GM18858 (cell line): Measurements from ENCODE around the gene CAPRIN1.
A peak's percentile ranks its signal among the peaks of the same experiment; 100 is the strongest.
"Not testable (repeated sequence)": the region's sequence is repeated elsewhere in the genome, so short reads cannot be mapped to it uniquely, and the experiment has no call there.

Experiments used
- ATAC-seq: cut with Tn5 transposase; IDR thresholded peaks from one replicate; pipeline ENCODE4 v1.9.1; 2021; ENCODE audit not compliant: unreplicated experiment

The CAPRIN1 gene

DNA sequence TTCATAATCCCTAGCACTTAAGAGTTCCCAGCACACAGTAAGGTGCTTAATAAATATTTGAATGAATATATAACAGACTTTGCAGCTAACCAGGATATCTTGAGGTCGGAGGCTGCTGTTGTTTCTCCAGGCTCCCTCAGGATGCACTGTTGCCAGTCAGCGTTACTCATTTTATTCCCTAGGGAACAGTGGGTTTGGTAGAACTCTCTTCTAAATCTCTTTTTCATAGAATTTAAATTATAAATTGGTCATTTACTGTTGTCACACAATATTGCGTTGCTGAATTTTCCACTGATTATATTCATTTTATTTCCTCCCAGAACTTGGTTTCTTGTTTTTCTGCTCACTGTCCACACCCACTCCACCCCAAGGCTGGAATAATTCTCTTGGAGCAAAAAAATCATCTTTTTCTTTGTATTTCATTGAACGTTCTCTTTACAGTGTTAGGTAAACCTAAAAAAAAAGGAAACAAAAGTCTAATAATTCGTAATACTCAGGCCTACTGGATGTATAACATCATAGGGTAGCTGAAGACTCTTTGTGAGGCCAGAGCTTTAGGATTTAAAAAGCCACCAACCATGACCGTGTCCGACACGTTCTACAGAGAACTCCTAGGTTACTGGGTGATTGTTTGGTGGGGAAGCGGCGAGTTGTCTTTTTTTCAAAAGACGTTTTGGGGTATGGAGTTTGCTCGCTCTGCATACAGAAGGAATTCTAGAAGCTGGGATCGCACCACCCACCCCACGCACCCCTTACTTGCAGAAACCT is 766 bp upstream of the CAPRIN1 start:
- no peak for ATAC-seq

DNA sequence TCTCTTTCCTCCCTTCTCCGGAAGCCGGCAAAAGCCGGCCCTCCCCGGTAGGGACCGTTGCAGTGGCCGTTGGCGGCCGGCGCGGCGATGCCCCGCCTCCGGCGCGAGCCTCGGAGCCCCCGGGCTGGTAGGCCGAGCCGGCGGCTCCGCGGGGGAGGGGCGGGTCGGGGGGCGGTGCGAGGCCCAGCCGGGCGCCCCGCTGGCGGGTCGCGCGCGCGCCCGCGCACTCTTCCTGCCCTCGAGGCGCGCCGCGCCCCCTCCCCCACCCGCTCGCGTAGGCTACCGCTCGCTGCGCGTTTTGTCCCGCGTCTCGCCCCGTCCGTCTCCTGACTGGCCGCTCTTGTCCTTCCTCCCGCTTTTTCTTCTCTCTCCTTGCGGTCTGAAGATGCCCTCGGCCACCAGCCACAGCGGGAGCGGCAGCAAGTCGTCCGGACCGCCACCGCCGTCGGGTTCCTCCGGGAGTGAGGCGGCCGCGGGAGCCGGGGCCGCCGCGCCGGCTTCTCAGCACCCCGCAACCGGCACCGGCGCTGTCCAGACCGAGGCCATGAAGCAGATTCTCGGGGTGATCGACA is 591 bp downstream of the CAPRIN1 start:
- ATAC-seq = peak; percentile 29

DNA sequence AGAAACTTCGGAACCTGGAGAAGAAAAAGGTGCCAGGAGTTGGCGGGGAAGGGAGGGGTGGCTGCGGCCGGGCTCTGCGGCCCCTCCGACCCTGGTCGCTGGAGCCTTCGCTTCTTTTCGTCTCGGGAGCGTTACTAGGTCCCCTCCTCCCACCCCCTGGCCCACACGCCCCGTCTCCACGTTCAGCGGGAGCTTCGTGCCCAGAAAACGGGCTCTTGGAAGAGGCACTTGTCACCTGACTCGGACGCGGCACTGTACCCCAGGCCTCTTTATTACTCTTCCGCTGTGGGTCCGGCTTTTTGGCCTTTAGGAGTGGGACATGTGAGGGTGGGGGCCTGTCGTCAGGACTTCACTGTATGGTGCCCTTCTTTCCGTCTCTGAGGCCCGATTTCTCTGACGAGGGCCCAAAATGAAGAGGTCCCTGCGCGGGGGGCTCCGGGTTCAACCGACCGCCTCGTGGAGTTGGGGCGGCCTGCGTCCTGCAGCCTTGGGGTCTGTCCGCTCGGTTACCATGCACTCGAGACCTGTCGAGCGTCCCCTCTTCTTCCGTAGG is 1.2 kb downstream of the CAPRIN1 start:
- ATAC-seq = no peak

DNA sequence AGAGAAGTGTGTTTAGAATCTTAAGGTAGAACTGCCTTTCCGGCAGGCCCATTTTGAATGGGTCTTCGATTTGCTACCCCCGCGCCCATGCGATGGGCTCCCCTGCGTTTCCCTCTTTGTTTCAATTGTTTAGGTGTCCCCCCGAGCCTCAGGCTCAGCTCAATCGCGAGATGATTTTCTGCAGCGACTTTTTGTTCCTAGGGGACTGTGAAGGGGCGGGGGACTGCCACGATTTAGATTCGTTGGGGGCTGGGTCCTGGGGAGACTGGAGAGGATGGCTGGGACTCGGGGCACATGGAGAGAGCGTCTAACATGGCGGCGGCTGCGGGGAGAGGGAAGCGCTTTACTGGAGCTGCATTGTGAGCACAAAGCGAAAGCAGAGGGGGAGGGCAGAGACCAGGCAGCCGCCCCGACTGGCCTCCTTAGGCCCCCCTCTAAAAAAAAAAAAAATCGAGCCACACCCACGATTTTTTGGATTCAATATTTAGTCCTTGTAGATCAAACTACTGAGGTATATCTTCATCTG is 1.7 kb downstream of the CAPRIN1 start:
- ATAC-seq = peak; percentile 27

- ATAC-seq = not testable (repeated sequence)
These were observed 2.8 kb downstream of the CAPRIN1 start for GRCh38 chr11:34054351-34054750.

- ATAC-seq = no peak
These were observed 3.9 kb downstream of the CAPRIN1 start for GRCh38 chr11:34055218-34056000.

GRCh38 chr11:34056672-34057071 is 5.1 kb downstream of the CAPRIN1 start:
- no peak for ATAC-seq

DNA sequence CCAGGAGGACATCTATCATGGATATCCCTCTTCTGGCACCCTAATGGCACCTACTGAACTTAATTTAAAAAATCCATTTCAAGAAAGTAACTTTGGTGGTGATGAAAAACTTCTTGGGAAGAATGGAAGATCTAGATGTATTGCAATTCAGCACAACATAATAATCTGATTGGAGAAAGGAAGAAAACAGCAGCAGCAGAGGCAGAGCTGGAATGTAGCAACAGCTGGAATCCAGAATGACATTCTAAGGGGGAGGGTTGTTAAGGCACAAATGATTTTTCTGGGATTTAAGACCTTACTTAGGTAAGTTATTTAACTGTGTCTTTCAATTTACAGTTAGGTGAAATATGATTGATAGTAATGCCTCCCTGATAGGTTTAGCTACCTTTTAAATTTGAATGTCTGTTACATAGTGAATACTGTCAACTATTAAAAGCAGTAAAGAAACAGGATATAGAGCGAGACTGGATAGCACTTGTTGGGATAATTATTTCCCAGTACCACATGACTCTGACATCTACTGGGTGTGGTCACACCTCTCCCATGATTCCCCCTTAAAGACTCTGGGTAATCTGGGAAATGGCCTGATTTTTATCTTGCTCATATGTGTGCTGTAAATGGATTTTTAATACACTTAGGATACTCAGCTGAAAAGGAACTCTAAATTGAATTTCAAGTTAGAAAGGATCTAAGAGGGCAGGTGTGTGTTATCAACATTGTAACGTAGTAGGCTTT is 11.7 kb downstream of the CAPRIN1 start:
- no peak for ATAC-seq

GRCh38 chr11:34064291-34064690 is 12.8 kb downstream of the CAPRIN1 start:
- ATAC-seq = no peak

- ATAC-seq = no peak
These were observed 14.1 kb downstream of the CAPRIN1 start for GRCh38 chr11:34065505-34066203.

GRCh38 chr11:34066766-34067165 is 15.2 kb downstream of the CAPRIN1 start:
- not testable (repeated sequence) for ATAC-seq

GRCh38 chr11:34067383-34068065 is 16.0 kb downstream of the CAPRIN1 start:
- ATAC-seq = no peak

GRCh38 chr11:34068111-34068510 is 16.6 kb downstream of the CAPRIN1 start:
- ATAC-seq = no peak

- ATAC-seq = not testable (repeated sequence)
These were observed 19.8 kb downstream of the CAPRIN1 start for GRCh38 chr11:34071306-34071705.

GRCh38 chr11:34072041-34072440 is 20.5 kb downstream of the CAPRIN1 start:
- no peak for ATAC-seq

DNA sequence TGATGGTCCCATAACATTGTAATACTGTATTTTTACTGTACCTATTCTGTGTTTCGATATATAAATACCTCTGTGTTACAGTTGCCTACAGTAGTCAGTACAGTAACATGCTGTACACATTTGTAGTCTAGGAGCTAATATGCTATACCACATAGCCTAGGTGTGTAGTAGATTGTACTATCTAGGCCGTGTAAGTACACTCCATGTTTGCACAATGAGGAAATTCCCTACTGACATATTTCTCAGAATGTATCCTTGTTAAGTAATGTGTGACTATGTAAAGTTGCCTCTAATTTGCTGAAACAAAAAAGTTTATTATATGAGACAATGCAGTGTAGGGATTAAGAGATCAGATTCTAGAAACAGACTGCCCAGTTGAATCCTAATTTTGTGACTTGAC is 21.3 kb downstream of the CAPRIN1 start:
- no peak for ATAC-seq

GRCh38 chr11:34074391-34074790 is 22.9 kb downstream of the CAPRIN1 start:
- no peak for ATAC-seq

- no peak for ATAC-seq
These were observed 23.8 kb downstream of the CAPRIN1 start for GRCh38 chr11:34075178-34075820.

DNA sequence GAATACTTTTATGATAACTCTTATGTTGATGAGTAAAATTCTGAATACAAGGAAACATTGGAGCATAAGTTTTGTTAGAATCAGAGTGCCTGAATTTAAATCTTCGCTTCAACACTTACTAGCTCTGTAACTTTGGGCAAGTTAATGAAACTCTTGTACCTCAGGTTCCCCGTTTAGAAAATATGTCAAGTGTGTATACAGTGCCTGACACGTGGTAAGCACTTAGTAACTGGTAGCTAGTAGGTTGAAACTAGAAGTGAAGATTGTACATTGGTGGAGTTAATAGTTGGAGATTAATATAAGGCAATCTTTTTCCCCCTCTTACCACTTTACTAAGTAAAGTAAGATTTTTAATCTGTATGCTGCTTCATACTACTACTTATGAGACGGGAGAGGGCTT is 29.1 kb downstream of the CAPRIN1 start:
- ATAC-seq = no peak
